Breast epithelium (tissue), 3 donors: ENCODE results near the gene DHCR7.

Source experiments
- CTCF ChIP-seq, 3 donors: fragments of 450-650 bp; IDR thresholded peaks; one replicate each; pipeline ENCODE4 v1.5.1; 2016 to 2017; ENCODE audit warnings: antibody characterized with exemption in 3 of 3, mild to moderate bottlenecking in 3 of 3, moderate library complexity in 3 of 3
- POLR2A ChIP-seq: fragments of 450-650 bp; IDR thresholded peaks from one replicate; pipeline ENCODE4 v1.6.1; 2016; ENCODE audit warnings: antibody characterized with exemption, mild to moderate bottlenecking, moderate library complexity

GRCh38 chr11:71473793-71474080 lies 25.5 kb upstream of the DHCR7 start:
- no peak for TF ChIP-seq CTCF (IDR thresholded peaks at IDR 0.05)
- TF ChIP-seq POLR2A: no peak
